Inferior parietal cortex (tissue), 1 donor: ENCODE results near the gene SPON2.
"Not testable (repeated sequence)": the region's sequence is repeated elsewhere in the genome, so short reads cannot be mapped to it uniquely, and the experiment has no call there.

ENCODE experiments used
- DNase-seq: peaks from one replicate; pipeline ENCODE4 v3.0.0-alpha.2; 2016; ENCODE audit errors: extremely low spot score

SPON2 gene

GRCh38 chr4:1152290-1152689, 20.1 kb downstream of the SPON2 start:
- DNase-seq = no peak

DNA sequence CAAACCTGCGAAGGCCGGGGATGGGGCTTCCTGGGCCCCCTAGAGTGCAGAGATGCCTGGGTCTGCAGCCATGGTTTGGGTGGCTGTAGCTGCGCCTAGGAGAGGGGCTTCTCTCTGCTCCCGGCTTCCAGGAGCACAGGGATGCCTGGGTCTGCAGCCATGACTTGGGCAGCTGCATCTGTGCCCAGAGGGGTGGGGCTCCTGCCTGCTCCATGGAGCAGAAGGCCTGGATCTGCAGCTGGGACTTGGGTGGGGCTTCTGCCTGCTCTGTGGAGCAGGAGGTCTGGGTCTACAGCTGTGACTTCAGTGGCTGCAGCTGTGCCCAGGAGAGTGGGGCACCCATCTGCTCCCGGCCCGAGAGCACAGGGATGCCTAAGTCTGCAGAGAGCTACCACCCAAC, 20.8 kb downstream of the SPON2 start:
- DNase-seq = no peak

GRCh38 chr4:1150875-1151274, 21.5 kb downstream of the SPON2 start:
- no peak for DNase-seq

- no peak for DNase-seq
Measured at GRCh38 chr4:1139860-1140259, 32.5 kb downstream of the SPON2 start.

DNA sequence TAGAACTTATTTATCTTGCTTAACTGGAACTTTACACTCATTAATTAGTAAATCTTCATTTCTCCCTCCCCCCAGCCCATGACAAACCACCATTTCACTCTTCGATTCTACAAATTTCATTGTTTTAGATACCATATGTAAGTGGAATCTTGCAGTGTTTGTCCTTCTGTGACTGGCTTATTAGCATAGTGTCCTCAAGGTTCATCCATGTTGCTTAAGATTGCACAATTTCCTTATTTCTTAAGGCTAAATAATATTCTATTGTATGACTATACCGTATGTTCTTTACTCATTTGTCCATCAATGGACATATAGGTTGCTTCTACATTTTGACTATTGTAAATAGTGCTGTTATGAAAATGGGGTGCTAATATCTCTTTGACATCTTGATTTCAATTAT, 34.5 kb downstream of the SPON2 start:
- no peak for DNase-seq

DNA sequence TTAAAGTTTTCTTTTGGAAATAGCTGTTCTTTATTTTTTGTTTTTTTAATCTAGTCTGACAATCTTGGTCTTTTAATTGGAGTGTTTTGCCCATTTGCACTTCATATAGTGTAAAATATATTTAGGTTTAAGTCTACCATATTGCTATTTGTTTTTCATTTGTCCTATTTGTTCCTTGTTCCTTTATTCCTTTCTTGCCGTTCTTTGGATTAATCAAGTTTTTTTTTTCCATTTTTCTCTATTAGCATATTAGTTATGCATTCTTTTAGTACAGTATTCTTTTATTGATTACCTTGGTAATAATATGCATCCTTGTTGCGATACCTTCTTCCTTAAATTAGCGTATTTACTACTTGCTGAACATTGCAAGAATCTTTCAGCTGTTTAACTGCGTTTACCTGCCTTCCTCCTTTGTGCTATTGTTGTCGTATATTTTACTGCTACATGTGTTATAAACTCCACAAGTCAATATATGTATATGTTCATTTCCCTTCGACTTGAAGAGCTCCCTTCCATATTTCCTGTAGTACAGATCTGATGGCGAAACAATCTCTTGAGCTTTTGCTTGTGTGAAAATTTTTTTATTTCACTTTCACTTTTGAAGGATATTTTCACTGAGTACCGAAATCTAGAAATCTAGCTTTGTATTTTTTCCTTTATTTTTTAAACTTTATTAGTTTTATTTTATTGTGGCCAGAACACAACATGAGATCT, 35.2 kb downstream of the SPON2 start:
- no peak for DNase-seq

DNA sequence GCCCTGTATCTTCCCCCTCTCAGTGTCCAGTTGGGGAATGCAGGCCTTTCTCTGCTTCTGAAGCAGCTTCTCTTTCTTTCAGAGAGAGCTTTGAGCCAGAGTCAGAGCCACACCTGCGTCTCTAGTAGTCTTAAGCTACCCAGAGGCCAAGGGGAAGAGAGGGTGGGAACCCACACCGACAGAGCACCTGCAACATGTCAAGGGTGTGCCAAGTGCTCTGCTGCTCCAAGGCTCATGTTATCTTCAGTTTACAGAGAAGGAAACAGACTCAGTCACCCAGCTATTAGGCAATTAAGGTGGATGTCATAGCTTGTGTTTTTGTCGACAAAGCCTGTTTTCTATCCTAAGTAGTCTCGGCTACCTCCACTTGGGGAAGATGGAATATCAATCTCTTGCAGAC, 36.3 kb downstream of the SPON2 start:
- no peak for DNase-seq

DNA sequence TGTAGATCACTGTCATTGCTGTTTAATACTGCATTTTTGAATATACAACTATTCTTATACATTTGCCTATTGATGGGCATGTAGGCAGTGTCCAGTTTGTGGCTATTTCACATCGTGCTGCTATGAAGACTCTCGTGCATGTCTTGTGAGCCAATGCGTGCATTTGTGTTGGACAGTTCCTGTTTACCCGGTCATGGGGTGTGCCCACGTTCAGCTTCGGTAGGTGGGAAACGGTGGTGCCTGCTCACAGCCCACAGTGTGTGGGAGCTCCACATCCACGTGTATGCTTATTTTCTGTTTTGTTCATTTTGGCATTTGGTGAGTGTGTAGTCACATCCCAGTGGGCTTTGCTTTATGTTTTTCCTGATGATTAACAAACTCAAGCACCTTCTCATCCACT, 39.4 kb downstream of the SPON2 start:
- no peak for DNase-seq

DNA sequence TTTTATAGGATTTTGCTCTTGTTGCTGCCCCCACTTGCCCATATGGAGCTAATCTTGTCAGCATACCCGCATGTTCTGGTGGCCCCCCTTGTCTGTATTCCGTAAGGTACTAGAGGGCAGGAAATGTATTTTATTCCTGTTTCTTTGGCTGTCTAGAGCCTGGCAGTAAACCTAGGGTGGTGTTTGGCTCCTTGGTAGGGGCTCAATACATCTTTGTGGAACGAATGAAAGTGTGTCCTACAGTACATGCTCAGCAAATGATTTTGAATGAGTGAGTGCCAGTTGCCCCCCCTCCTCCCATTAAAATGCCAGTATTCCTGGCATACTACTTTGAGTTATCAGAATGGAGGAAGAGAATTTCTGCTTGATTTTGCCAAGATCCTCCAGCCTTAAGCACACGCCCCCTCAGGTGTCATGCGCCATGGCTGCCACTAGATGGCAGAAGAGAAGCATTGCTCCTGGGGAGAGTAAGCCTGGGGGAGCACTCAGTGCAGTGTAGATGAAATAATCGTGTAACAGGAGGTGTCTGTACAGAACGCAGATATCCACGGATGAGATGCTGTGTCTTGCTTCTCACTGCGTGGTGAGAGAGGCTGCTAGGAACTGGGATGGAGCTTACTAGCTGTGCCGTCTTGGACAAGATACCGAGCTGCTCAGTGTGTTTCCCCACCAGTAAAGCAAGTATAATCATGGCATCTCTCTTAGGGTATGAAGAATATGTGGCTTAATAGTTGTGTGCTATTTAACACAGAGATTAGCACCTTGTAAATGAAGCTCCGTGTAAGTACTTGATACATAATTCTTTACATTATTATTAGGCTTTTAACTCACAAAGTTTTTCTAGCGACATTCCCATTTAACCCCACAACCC, 41.8 kb downstream of the SPON2 start:
- DNase-seq = peak; percentile 96

DNA sequence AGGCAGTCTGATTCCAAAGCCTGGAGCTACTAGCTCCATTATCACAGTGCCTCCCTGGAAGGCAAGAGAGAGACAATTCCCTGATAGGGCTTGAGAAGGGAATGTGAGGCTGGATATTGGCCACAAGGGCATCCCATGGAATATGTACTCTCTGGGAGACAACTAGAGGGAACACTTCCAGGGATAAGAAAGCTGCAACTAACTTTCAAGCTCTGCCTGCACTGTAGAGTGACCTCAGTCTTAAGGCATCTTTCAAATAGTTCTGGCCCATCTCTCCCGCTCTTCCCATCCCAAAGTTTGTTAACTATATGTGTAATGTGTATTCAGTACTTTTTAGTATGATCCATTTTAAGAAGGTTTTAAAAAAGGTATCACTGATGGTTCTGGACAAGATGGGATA, 45.9 kb downstream of the SPON2 start:
- no peak for DNase-seq

GRCh38 chr4:1125466-1125865, 46.9 kb downstream of the SPON2 start:
- not testable (repeated sequence) for DNase-seq

DNA sequence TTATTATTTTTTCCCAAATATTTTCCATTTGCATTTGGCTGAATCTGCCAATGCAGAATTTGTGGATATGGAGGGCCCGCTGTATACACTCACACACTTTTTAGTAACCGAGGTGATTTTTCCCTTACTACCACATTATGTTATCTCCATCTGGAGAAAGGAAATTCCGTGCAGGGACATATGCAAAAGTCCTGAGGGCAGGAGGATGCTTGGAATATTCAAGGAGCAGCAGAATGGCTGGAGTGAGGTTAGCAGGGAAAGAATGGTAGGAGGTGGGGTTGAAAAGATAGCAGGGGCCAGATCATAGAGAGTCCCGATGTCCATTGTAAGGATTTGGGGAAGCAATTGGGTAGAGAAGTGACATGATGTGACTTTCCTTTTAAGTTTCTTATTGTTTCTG, 47.6 kb downstream of the SPON2 start:
- DNase-seq = no peak

DNA sequence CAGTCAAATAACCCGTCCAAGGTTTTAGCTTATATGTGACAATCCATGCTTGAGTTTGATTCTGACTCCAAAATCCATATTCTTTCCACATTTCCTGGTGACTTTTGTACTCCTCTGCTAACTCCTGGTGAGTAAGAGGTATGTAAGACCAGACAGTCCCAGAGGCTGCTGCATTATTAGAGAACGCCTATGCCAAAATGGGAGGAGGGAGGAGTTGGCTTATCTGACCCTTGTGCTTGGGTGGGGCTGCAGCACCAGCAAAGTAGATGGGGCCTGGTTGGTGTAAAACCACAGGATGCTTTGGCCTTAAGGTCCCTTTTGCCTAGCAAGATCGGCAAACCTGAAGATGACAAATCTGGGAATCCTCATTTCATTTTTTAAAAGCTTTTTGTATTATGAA, 49.9 kb downstream of the SPON2 start:
- DNase-seq = no peak
